GM12891 (cell line): Measurements from ENCODE around the gene LPAR4. TPM values are rescaled to one million over a fixed set of nuclear protein-coding genes. Genes with fewer than 3 reads are reported as not detected.

Experiments used
- DNase-seq: peaks from one replicate; pipeline ENCODE4 v3.0.0; 2011; ENCODE audit warnings: low spot score; ENCODE audit not compliant: insufficient read length
- FAIRE-seq: peaks from 2 replicates; lab custom pipeline; 2011; peaks lifted over from hg19 to GRCh38; lab: Jason Lieb, UNC
- PAX5 ChIP-seq: IDR thresholded peaks from 2 replicates; pipeline ENCODE4 v1.6.1; 2011; ENCODE audit warnings: low read length, moderate library complexity, mild to moderate bottlenecking; ENCODE audit not compliant: insufficient read depth, severe bottlenecking
- POLR2A ChIP-seq: IDR thresholded peaks from 2 replicates; pipeline ENCODE4 v1.6.1; 2011; ENCODE audit warnings: low read depth, low read length, control low read depth
- POLR2AphosphoS5 ChIP-seq: IDR thresholded peaks from 2 replicates; pipeline ENCODE4 v1.6.1; 2011; ENCODE audit warnings: low read depth, low read length, control low read depth
- POU2F2 ChIP-seq: IDR thresholded peaks from 2 replicates; pipeline ENCODE4 v1.6.1; 2011; ENCODE audit warnings: low read depth, mild to moderate bottlenecking, control low read depth, low read length, moderate library complexity
- SPI1 ChIP-seq: IDR thresholded peaks from 2 replicates; pipeline ENCODE4 v1.6.1; 2011; ENCODE audit warnings: low read depth, low read length, control low read depth
- TAF1 ChIP-seq: IDR thresholded peaks from 2 replicates; pipeline ENCODE4 v1.6.1; 2011; ENCODE audit warnings: low read depth, low read length, control low read depth
- polyA plus RNA-seq: library from polyadenylated mRNA; unstranded; fragments of >200 nt; gene quantifications from one replicate; pipeline ENCODE4 v1.2.1, GENCODE V29; 2012; ENCODE audit warnings: low read depth, missing spikeins, inconsistent platforms; ENCODE audit not compliant: missing spikeins

LPAR4 gene
- not detected for polyA plus RNA-seq

GRCh38 chrX:78747489-78747888 lies at the start of gene LPAR4:
Gene LPAR4 (plus strand): TSS chrX:78747720. CDS start chrX:78754870, 7,150 bp downstream.
- FAIRE-seq (no peak), DNase-seq (no peak)
- no peak for TF ChIP-seq TAF1
- TF ChIP-seq PAX5: no peak
- no peak for TF ChIP-seq POLR2A
- no peak for TF ChIP-seq SPI1
- no peak for TF ChIP-seq POU2F2

GRCh38 chrX:78706071-78706470 lies 41.4 kb upstream of the LPAR4 start:
- no peak for FAIRE-seq
- no peak for DNase-seq
- TF ChIP-seq POLR2AphosphoS5 (no peak), POLR2A (no peak), POU2F2 (no peak), PAX5 (no peak), SPI1 (no peak), TAF1 (no peak)

- FAIRE-seq: peak; percentile 43
- DNase-seq: no peak
- no peak for TF ChIP-seq TAF1
These were observed 39.3 kb upstream of the LPAR4 start for GRCh38 chrX:78708262-78708661.

- DNase-seq: no peak
- FAIRE-seq: no peak
- no peak for TF ChIP-seq POLR2A
- no peak for TF ChIP-seq POLR2AphosphoS5
- TF ChIP-seq SPI1: no peak
- no peak for TF ChIP-seq POU2F2
- TF ChIP-seq TAF1: no peak
- no peak for TF ChIP-seq PAX5
These were observed 38.7 kb upstream of the LPAR4 start for GRCh38 chrX:78708816-78709215.

- FAIRE-seq: no peak
- DNase-seq: no peak
- TF ChIP-seq POLR2AphosphoS5: no peak
- TF ChIP-seq PAX5: no peak
- no peak for TF ChIP-seq POLR2A
- TF ChIP-seq SPI1: no peak
- no peak for TF ChIP-seq TAF1
- no peak for TF ChIP-seq POU2F2
These were observed 37.3 kb upstream of the LPAR4 start for GRCh38 chrX:78710171-78710570.

- no peak for TF ChIP-seq TAF1
- TF ChIP-seq SPI1: no peak
- DNase-seq: no peak
These were observed 35.2 kb upstream of the LPAR4 start for GRCh38 chrX:78712336-78712735.

GRCh38 chrX:78725287-78725686 lies 22.2 kb upstream of the LPAR4 start:
- DNase-seq (no peak), FAIRE-seq (no peak)
- TF ChIP-seq POLR2A: no peak
- TF ChIP-seq POU2F2: no peak
- TF ChIP-seq PAX5: no peak
- no peak for TF ChIP-seq TAF1
- no peak for TF ChIP-seq POLR2AphosphoS5
- no peak for TF ChIP-seq SPI1

More at GRCh38 chrX:78712336-78712735, 35.2 kb upstream of the LPAR4 start:
- FAIRE-seq: no peak

- no peak for TF ChIP-seq SPI1
- TF ChIP-seq POLR2A: no peak
- no peak for TF ChIP-seq PAX5
- no peak for TF ChIP-seq POLR2AphosphoS5
- DNase-seq (no peak), FAIRE-seq (no peak)
These were observed 1.0 kb upstream of the LPAR4 start for GRCh38 chrX:78746496-78746895.

- FAIRE-seq: peak; percentile 78
- DNase-seq: no peak
- no peak for TF ChIP-seq POLR2AphosphoS5
- no peak for TF ChIP-seq SPI1
- no peak for TF ChIP-seq TAF1
- no peak for TF ChIP-seq POU2F2
- no peak for TF ChIP-seq PAX5
- TF ChIP-seq POLR2A: no peak
These were observed 451 bp downstream of the LPAR4 start for GRCh38 chrX:78747971-78748370.

GRCh38 chrX:78748846-78749245 lies 1.3 kb downstream of the LPAR4 start:
- TF ChIP-seq POU2F2 (no peak), POLR2A (no peak), PAX5 (no peak), SPI1 (no peak), TAF1 (no peak), POLR2AphosphoS5 (no peak)
- DNase-seq (no peak), FAIRE-seq (no peak)

GRCh38 chrX:78753571-78753970 lies 6.1 kb downstream of the LPAR4 start:
- TF ChIP-seq POLR2A (no peak), TAF1 (no peak), POLR2AphosphoS5 (no peak), SPI1 (no peak), POU2F2 (no peak), PAX5 (no peak)
- FAIRE-seq: peak; percentile 86
- no peak for DNase-seq
